KMS-11 (cell line): Measurements from ENCODE around the gene MBD3L2.
"Not testable (repeated sequence)": the region's sequence is repeated elsewhere in the genome, so short reads cannot be mapped to it uniquely, and the experiment has no call there.

ENCODE experiments used
- H2AFZ ChIP-seq: fragments of 200-600 bp; sonication (generic); 2 replicates; pipeline ENCODE4 v1.6.1; 2016; ENCODE audit warnings: antibody characterized with exemption, mixed run types, low read depth
- H3K27ac ChIP-seq: fragments of 200-600 bp; sonication (generic); 2 replicates; pipeline ENCODE4 v1.6.1; 2016; ENCODE audit warnings: mild to moderate bottlenecking, mixed run types
- H3K27me3 ChIP-seq: fragments of 200-600 bp; sonication (generic); 2 replicates; pipeline ENCODE4 v1.6.1; 2017; ENCODE audit warnings: mild to moderate bottlenecking, low read depth, mixed run types, moderate library complexity; ENCODE audit not compliant: insufficient read depth
- H3K36me3 ChIP-seq: fragments of 200-600 bp; sonication (generic); 2 replicates; pipeline ENCODE4 v1.6.1; 2017; ENCODE audit warnings: mild to moderate bottlenecking, mixed run types; ENCODE audit not compliant: insufficient read depth
- H3K4me1 ChIP-seq: fragments of 200-600 bp; sonication (generic); 2 replicates; pipeline ENCODE4 v1.6.1; 2016; ENCODE audit warnings: mild to moderate bottlenecking, low read depth, mixed run types; ENCODE audit not compliant: poor library complexity, severe bottlenecking
- H3K4me2 ChIP-seq: fragments of 200-600 bp; sonication (generic); 2 replicates; pipeline ENCODE4 v1.7.0; 2016; ENCODE audit warnings: mild to moderate bottlenecking, mixed run types
- H3K4me3 ChIP-seq: fragments of 200-600 bp; sonication (generic); IDR thresholded peaks from 2 replicates; pipeline ENCODE4 v1.6.1; 2017; ENCODE audit warnings: low read depth, low read length, mixed read lengths; ENCODE audit not compliant: insufficient read depth
- H3K79me2 ChIP-seq: fragments of 200-600 bp; sonication (generic); 2 replicates; pipeline ENCODE4 v1.6.1; 2016; ENCODE audit warnings: low read depth, mixed run types; ENCODE audit not compliant: insufficient read depth
- H3K9ac ChIP-seq: fragments of 200-600 bp; sonication (generic); 2 replicates; pipeline ENCODE4 v1.6.1; 2016; ENCODE audit warnings: mild to moderate bottlenecking, mixed run types
- H4K20me1 ChIP-seq: fragments of 200-600 bp; sonication (generic); 2 replicates; pipeline ENCODE4 v1.6.1; 2016; ENCODE audit warnings: mild to moderate bottlenecking, mixed run types; ENCODE audit not compliant: insufficient read depth
- TF ChIP-seq, protein P1 (sequence below): fragments of 200-600 bp; sonication (generic); conservative IDR thresholded peaks from 2 replicates; pipeline ENCODE4 v1.6.1; 2017; ENCODE audit warnings: low read depth, mild to moderate bottlenecking, antibody characterized with exemption, low read length, moderate library complexity, mixed read lengths

Gene MBD3L2

DNA sequence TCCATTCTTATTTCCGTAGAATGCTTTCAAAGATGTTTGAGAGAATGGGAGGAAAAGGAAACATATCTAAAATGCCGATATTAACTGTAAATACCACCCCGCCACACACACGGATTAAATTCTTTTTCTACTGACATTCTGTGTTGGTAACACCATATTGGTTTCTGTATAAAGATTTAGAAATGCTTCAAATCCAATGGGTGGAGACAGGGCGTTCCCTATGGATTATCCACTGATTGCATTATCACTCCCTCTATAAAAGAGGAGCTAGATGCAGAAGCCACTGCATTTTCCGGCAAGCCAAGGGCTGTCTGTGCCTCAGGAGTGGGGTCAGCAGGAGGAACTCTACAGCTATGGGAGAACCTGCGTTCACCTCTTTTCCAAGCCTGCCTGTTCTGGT is at the start of gene MBD3L2:
Gene MBD3L2, plus strand, starts transcription at position 301 of the 400 bp plus-strand sequence. Its CDS starts 53 bp downstream, at position 354.
- not testable (repeated sequence) for H2AFZ ChIP-seq, H3K27ac ChIP-seq, H3K4me2 ChIP-seq, H3K79me2 ChIP-seq, H3K4me3 ChIP-seq, H3K36me3 ChIP-seq, H3K27me3 ChIP-seq, H3K9ac ChIP-seq, H4K20me1 ChIP-seq, H3K4me1 ChIP-seq

DNA sequence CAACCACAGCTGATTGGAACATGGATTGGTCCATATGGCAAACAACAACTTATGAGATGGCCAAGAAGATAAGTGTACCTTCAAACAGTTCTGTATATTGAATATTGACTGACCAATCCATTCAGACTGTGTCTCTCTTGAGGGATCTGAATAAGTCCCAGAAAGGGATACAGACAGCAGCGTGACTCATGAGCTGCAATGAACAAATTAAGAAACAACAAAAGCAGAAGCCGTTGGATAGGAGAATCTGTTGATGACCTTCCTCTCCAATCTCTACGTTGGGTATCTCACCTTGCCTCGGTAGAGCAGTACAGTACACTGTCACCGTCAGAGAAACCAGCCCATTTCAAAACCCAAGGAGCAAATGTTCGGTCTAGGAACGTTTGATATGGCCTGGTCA is 49.2 kb upstream of the MBD3L2 start:
- Histone ChIP-seq H3K36me3 (no peaks in the 10 kb centered on the region), H2AFZ (no peak overlapping the region; the same call in 1 of the 2 replicates), H3K9ac (no peak overlapping the region), H3K27me3 (peaks cover 3% of the 10 kb centered on the region; the same call in 1 of the 2 replicates), H3K27ac (no peak overlapping the region), H3K79me2 (no peaks in the 10 kb centered on the region), H3K4me3 (no peak overlapping the region), H3K4me2 (no peak overlapping the region), H3K4me1 (no peaks in the 10 kb centered on the region), H4K20me1 (no peaks in the 10 kb centered on the region)
- TF ChIP-seq, protein P1, sequence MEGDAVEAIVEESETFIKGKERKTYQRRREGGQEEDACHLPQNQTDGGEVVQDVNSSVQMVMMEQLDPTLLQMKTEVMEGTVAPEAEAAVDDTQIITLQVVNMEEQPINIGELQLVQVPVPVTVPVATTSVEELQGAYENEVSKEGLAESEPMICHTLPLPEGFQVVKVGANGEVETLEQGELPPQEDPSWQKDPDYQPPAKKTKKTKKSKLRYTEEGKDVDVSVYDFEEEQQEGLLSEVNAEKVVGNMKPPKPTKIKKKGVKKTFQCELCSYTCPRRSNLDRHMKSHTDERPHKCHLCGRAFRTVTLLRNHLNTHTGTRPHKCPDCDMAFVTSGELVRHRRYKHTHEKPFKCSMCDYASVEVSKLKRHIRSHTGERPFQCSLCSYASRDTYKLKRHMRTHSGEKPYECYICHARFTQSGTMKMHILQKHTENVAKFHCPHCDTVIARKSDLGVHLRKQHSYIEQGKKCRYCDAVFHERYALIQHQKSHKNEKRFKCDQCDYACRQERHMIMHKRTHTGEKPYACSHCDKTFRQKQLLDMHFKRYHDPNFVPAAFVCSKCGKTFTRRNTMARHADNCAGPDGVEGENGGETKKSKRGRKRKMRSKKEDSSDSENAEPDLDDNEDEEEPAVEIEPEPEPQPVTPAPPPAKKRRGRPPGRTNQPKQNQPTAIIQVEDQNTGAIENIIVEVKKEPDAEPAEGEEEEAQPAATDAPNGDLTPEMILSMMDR: no peak

DNA sequence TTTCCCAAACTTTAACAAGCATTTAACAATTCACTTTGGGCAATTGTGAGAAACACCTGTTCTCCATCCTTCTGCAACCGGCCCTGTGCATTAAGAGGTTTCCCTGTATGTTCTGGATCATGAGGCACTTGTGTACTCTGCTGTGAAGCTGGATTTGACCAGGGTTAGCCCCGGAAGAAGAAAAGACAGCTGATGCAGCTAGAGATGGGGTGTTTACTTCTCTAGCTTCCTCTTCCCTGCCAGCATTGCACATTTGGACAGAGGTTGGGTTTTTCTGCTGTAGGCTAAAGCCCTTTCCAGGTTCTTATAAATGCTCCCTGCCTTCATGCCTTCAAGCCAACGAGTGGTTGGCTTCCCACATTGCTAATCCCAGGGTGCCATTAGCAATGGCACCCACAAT is 48.8 kb upstream of the MBD3L2 start:
- H4K20me1 ChIP-seq: no peaks in the 10 kb centered on the region
- H2AFZ ChIP-seq: no peak overlapping the region; the same call in 1 of the 2 replicates
- H3K79me2 ChIP-seq: no peaks in the 10 kb centered on the region
- TF ChIP-seq, protein P1: no peak
- H3K36me3 ChIP-seq: no peaks in the 10 kb centered on the region
- no peak overlapping the region for H3K9ac ChIP-seq
- H3K4me3 ChIP-seq: no peak overlapping the region
- H3K27ac ChIP-seq: no peak overlapping the region
- no peaks in the 10 kb centered on the region for H3K4me1 ChIP-seq
- peaks cover 3% of the 10 kb centered on the region; the same call in 1 of the 2 replicates for H3K27me3 ChIP-seq
- no peak overlapping the region for H3K4me2 ChIP-seq

DNA sequence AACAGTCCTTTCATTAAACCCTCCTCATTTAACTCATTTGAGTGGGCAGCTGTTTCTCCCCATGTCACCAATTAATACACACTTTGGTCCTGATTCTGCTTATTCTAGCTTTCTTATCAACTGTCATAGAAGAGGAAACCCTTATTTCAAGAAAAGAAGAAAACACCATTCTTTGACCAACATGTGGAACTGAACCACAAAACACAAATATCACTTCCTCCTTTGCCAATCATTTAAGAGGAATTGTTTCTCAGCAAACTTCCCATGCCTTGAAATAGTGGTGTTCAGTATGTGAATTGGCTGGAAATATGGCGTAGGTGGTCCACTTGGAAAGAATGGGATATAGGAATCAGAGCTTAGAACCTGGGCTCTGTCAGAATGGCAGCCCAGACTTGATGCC is 48.3 kb upstream of the MBD3L2 start:
- H3K9ac ChIP-seq: no peak overlapping the region
- H3K4me2 ChIP-seq: no peak overlapping the region
- H3K4me3 ChIP-seq: no peak overlapping the region
- H3K36me3 ChIP-seq: no peaks in the 10 kb centered on the region
- peaks cover 3% of the 10 kb centered on the region; the same call in 1 of the 2 replicates for H3K27me3 ChIP-seq
- no peaks in the 10 kb centered on the region for H3K79me2 ChIP-seq
- no peaks in the 10 kb centered on the region for H4K20me1 ChIP-seq
- H3K4me1 ChIP-seq: no peaks in the 10 kb centered on the region
- H3K27ac ChIP-seq: no peak overlapping the region
- H2AFZ ChIP-seq: no peak overlapping the region
- TF ChIP-seq, protein P1: no peak

DNA sequence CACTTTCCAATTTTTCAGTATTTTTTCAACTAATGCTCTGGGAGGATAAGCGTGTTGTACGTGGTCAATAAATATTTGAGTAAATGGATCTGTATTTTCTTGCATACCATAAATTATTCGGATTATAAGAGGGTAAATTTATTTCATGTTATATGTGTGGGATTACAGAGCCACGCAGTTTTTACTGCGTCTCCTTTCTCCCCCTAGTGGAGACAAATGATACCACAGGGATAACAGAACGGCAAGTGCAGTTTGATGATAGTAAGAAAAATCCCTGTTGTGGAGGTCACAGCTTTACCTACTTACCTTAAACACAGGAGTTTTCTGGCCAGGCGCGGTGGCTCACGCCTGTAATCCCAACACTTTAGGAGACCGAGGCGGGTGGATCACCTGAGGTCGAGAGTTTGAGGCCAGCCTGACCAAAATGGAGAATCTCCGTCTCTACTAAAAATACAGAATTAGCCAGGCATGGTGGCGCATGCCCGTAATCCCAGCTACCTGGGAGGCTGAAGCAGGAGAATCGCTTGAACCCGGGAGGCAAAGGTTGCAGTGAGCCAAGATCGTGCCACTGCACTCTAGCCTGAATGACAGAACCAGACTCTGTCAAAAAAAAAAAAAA is 44.7 kb upstream of the MBD3L2 start:
- H3K27me3 ChIP-seq: peaks cover 3% of the 10 kb centered on the region; the same call in 1 of the 2 replicates
- TF ChIP-seq, protein P1: no peak
- no peaks in the 10 kb centered on the region for H3K36me3 ChIP-seq
- no peak overlapping the region for H3K27ac ChIP-seq
- H3K4me2 ChIP-seq: no peak overlapping the region
- no peaks in the 10 kb centered on the region for H4K20me1 ChIP-seq
- H3K79me2 ChIP-seq: no peaks in the 10 kb centered on the region
- H3K9ac ChIP-seq: no peak overlapping the region
- H3K4me1 ChIP-seq: no peaks in the 10 kb centered on the region
- no peak overlapping the region for H2AFZ ChIP-seq
- no peak overlapping the region for H3K4me3 ChIP-seq
